HG03196 (cell line): ENCODE measurements around the gene CDC20B.
"Not testable (repeated sequence)": the region's sequence is repeated elsewhere in the genome, so short reads cannot be mapped to it uniquely, and the experiment has no call there.

Experiments
- ATAC-seq: cut with Tn5 transposase; IDR thresholded peaks from one replicate; pipeline ENCODE4 v1.9.1; 2021; ENCODE audit not compliant: unreplicated experiment

The CDC20B gene

DNA sequence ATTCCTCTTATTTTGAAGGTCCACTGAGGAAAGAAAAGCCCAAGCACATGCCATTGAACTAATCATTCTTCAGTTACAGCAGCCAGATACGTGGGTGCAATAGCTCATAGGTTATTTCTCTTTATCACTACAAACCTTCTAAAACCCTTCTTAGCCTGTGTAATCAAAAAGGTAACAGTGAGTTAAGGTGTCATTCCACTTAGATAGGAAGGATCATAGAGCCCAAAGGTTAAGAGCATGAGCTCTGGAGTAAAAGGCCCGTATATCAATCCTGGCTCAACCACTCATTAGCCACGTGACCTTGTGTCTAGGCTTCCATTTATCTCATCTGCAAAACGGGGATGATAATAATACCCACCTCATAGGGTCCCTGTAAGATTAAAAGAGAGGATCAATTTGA lies 10.3 kb downstream of the CDC20B start:
- no peak for ATAC-seq

DNA sequence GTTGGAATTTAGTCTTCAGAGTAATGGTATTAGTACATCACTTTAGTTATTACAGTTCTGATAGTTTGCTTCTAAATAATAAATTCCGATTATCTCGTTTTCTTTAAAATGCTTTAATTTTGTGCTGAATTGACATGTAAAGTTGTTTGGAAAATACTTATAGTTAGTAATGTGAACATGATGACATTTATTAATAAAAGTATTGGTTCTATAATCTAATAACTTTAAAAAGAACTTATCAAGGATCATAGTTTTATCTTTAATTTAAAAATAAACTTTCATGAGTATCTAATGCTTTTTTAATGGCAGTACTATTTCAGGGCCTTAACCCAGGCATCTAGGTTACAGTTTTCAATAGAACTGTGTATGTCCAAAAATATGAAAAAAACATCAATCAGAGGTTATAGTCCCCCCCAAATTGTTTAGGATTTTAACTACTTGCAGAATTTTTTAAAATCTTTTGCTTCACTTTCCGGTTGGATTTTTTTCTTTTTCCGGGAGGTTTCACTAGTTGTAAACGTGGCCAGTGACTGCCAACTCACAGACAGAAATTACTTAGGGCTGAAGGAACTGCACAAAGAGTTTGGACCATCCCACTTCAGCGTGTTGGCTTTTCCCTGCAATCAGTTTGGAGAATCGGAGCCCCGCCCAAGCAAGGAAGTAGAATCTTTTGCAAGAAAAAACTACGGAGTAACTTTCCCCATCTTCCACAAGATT lies 12.3 kb downstream of the CDC20B start:
- no peak for ATAC-seq

- no peak for ATAC-seq
Observed at GRCh38 chr5:55159763-55160492, 13.0 kb downstream of the CDC20B start, which contains the start of gene GPX8. GPX8 (plus strand) TSS chr5:55160171; CDS start chr5:55160193, 22 bp downstream.

DNA sequence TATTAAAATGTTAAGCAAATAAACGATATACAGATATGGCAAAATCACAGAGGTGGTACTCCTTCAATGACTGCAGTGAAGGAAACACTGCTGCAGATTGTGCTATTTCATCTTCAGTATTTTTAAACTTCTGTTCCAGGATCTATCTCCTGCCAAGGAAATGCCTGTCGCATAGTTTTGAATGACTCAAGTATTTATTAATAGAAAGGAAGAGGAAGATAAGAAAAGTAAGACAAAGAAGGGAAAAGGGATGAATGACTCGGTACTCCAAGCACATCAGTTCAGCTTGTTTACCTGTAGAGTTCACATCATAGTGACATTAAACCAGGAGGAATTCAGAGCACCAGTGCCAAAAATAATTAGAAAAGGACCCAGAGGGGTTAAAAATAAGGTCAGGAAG lies 18.1 kb downstream of the CDC20B start:
- no peak for ATAC-seq

DNA sequence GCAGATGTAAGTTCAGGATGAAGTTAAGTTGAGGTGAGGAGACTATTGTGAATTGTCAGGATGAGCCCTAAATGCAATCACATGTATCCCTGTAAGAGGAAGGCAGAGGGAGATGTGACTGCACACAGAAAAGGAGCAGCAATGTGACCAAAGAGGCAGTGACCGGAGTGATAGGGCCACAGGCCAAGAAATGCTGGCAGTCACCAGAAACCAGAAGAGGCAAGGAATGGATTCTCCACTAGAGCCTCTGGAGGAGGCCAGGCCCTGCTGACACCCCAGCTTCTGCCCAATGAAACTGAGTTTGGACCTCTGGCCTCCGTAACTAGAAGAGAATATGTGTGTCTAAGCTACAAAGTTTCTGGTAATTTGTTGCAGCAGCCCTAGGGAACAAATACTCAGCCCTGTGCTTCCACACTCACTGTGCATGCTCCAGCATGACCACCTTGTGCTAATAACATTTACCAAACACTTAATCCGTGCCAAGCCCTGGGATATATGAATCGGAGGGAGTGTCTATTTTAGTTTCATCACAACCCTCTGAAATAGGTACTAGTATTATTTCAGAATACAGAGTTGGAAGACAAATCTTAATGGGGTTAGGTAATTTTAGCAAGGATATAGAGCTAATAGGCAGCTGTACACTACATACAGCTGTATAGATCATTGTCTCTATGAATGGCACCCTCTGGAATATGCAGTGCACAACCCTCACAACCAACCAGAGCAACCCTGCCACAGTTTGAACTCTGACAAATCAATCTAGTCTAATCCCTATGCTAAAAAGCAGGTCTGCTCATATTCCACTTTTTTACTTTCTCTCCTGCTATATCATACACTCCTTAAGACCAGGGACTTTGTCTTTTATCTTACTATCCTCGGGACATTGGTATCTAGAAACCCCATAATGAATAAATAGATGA lies 20.8 kb downstream of the CDC20B start:
- ATAC-seq, result no peak

- ATAC-seq, result no peak
Observed at GRCh38 chr5:55149308-55149795, 23.6 kb downstream of the CDC20B start.

- ATAC-seq, result peak; percentile 73
Observed at GRCh38 chr5:55146543-55147151, 26.3 kb downstream of the CDC20B start.

DNA sequence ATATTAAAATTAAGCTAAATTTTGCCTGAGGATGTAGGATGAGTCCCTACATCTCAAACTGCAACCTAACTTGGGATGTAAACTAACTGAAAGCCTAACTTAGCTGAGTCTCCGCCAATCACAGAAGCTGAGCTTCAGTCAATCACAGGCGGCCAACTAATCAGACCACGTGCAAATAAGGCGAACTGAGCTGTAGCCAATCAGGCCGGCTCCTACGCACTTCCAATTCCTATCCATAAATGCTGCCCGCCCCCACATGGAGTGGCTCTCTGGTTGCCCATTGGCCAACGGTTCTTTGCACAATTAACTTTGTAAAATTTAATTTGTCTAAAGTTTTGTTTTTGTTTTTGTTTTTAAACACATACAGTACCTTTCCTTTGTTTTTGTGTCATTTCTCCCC lies 26.9 kb downstream of the CDC20B start:
- ATAC-seq, result no peak

DNA sequence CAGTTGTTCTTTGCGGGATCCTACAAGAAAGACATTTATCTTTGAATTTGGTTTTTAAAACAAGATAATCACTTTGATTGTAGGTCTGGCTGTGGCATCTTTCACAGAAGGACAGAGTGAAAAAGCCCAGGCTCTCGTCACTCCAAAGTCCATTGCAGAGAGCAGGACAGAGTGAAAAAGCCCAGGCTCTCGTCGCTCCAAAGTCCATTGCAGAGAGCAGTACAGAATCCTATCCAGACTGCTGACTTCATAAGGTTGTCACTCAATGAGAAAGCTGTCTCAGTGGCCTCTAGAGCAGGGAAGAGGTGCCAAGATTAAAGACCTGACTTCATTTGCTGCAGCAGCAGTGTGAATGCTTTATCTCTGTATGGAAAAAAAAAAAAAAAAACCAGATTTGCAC lies 29.4 kb downstream of the CDC20B start:
- ATAC-seq, result no peak

DNA sequence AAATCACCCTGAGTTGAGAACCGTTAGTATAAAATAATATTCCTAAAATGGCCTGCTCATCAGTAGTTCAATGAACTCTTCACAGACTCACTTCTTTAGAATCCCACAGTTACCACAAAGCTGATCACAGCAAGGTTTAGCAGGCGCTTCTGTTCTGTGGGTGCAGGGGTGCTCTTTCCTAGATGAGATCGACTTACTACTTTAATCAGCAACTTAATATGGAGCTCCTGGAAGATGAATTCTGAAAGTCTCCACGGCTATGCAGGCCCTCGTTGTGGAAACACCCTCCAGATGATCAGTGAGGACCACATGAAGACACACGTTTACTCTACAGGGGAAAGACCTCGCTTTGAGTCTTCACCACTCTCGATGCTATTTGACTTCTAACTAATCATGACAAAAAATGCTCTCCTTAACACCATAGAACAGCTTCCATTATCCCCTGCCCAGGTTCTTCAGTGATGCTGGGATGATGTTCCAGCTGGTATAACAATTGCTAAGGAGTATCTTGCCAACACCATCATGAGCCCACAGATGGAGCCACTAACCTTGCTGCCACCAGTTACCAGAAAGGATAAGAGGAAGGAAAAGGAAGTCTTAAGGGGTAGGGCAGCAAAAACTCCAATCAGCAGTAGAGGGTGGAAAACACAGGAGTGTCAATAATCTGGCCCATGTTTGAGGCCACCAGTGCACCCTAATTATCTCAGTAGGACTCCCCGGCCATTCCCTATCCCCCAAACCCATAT lies 30.9 kb downstream of the CDC20B start:
- ATAC-seq, result no peak

DNA sequence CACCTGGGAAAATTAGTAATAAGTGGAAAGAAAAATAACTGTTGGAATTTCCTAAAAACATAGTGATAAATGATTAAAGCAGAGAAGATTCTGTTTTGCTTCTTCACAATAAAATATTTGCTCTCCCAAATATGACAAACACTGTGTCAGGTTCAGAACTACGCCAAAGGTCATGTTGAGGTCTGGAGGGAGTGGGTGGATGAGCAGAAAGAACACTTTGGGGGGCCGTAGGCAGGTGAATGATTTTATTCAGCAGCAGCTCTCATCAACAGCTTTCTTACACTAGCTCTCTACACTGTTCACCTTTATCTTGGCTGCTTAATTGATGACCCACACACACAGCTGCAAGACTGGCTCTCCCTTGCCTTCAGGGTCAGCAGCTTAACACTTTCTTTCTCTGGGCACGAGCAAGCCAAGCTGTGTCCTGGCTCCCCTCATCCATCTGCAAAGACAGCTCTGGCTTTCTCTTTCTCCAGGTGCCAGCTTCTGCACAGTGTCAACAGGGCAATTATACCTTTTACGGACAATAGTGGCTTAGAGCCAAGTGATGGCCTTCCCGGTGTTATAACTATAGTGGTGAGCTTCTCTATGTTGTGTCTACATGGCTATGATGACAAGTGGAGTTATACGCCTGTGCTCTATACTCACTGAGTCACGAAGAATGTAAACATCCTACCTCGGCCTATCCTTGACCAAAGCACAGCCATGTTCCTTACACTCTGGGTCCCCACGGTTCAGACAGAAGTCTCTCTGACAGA lies 31.9 kb downstream of the CDC20B start:
- ATAC-seq, result no peak

DNA sequence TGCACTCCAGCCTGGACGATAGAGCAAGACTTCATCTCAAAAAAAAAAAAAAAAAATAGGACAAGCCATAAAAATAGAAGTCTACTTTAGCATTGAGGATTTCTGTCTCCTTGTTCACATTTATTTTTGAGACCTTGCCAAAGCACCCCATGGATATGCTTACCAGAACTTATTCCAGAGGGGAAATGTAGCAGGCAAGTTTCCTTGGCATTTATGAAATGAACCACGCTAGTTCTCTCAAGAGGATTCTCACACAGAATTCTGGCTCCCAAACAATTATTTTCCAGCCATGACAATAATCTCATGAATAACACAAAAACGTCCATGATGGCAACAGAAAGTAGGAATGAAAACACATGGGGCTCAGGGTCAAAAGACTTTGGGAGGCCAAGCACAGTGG lies 36.5 kb downstream of the CDC20B start:
- ATAC-seq, result no peak

DNA sequence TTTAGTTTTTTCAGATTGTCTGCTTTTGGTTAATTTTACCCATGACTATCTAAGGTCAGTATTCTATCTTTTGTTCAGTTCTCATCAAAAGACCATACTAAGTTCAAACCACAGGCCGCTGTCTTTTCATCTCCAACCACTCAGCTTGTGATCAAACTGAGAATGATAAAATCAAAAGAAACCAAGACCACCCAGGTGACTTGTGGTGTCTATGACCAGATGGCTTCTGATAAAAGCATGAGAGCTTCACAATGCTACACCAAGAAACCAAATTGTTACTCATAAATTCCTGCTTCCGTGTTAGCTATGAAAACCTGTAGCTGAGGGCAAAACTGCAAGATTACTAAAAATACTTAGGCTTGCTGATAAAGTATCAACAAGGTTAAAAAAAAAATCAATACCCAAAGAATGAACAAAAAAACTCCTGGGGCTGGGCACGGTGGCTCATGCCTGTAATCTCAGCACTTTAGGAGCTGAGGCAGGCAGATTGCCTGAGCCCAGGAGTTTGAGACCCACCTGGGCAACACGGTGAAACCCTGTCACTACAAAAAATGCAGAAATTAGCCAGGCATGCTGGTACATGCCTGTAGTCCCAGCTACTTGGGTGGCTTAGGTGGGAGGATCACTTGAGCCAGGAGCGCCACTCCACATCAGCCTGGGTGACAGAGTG lies 38.8 kb downstream of the CDC20B start:
- no peak for ATAC-seq

- ATAC-seq, result no peak
Observed at GRCh38 chr5:55123365-55123764, 49.6 kb downstream of the CDC20B start.

DNA sequence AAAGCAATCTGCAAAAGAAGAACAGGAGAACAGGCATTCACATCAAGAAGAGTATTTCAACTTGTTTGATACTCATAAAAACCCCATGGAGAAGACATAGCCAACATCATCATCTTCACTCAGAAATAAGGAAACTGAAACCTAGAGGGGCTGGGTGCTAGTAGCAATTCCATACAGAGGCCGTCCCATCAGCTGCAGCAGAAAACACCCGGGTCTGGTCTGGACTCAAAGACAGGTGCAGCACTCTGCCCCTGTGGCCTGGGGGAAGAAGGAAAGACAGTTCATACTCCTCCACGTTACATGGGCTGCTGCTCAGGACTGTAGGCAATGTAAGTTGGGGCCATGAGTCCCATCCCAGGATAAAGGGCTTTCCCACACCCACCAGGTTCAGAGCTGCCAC lies 58.9 kb downstream of the CDC20B start:
- ATAC-seq, result no peak

- no peak for ATAC-seq
Observed at GRCh38 chr5:55113327-55113726, 59.6 kb downstream of the CDC20B start.

DNA sequence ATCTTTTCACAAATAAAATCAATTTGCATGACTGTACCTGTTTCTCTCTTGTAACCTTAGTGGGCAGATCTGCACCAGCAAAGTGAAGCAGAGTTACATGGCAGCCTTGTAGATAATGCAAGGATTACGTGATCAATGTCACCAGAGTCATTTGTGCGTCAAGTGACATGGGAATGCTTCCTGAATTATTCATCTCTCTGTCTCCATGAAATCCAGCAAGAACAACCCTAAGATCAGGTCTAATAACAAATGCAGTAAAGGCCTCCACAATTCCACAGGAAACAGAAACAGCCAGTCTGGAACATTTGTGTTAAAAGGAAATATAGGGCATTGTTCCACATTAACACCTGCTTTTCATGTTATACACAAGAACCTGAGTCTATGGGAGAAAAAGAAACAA lies 62.8 kb downstream of the CDC20B start:
- no peak for ATAC-seq

DNA sequence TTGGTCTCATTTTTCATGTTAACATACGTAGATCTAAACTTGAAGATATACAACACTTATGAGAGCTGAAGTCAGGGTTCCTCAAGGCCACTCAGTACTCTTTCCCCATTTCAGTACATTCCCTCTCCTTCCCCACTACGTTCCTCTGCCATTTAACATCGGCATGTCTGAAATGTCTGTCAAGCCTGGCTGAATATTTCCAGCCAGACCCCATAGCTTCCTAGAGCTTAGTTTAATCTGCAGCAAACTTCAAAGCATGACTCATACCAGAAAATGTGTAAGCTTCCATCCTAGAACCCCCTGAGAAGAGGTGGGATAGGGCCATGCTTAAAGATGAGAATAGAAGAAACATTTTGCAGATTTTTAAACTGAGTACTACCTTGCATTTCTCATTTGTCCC lies 64.3 kb downstream of the CDC20B start:
- no peak for ATAC-seq

DNA sequence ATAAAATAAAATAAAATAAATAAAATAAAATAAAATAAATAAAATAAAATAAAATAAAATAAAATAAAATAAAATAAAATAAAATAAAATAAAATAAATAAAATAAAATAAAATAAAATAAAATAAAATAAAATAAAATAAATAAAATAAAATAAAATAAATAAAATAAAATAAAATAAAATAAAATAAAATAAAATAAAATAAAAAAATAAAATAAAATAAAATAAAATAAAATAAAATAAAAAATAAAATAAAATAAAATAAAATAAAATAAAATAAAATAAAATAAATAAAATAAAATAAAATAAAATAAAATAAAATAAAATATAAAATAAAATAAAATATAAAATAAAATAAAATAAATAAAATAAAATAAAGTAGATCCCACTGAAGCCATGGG lies 67.0 kb downstream of the CDC20B start:
- ATAC-seq, result not testable (repeated sequence)
